HFFc6 (cell line): ENCODE data around the gene DPT. TPM values are rescaled to one million over a fixed set of nuclear protein-coding genes. Genes with fewer than 3 reads are reported as not detected.

ENCODE experiments used
- DNase-seq: peaks from one replicate; pipeline ENCODE4 v3.0.0-alpha.2; 2018
- H3K27ac Mint-ChIP-seq: 2 replicates; pipeline ENCODE4 v1.8.0; 2020; ENCODE audit warnings: mild to moderate bottlenecking, mixed read lengths
- H3K27me3 Mint-ChIP-seq: 2 replicates; pipeline ENCODE4 v1.8.0; 2021; ENCODE audit warnings: mild to moderate bottlenecking, moderate library complexity, mixed read lengths; ENCODE audit not compliant: insufficient read depth
- H3K36me3 Mint-ChIP-seq: 2 replicates; pipeline ENCODE4 v1.8.0; 2021; ENCODE audit warnings: low read depth, mixed read lengths
- H3K4me1 Mint-ChIP-seq: 2 replicates; pipeline ENCODE4 v1.8.0; 2020; ENCODE audit warnings: low read depth, mixed read lengths
- H3K4me3 Mint-ChIP-seq: 2 replicates; pipeline ENCODE4 v1.8.0; 2020; ENCODE audit warnings: mild to moderate bottlenecking, moderate library complexity, mixed read lengths
- H3K9me3 Mint-ChIP-seq: 2 replicates; pipeline ENCODE4 v1.8.0; 2020; ENCODE audit warnings: mild to moderate bottlenecking, mixed read lengths
- total RNA-seq, 6 experiments: library from RNA; stranded (reverse); fragmentation: NEBNext Ultra II Directional; extraction: Animal tissue kit (Norgen Biotek cat#: 25700); gene quantifications; 2 replicates in 1 of 6; 3 replicates in 5 of 6; pipeline ENCODE4 v1.2.3, GENCODE V29; 2021
- TF ChIP-seq, protein P1 (sequence below): fragments of 200-600 bp; sonication (generic); IDR thresholded peaks from 2 replicates; pipeline ENCODE4 v1.5.0; 2021; ENCODE audit warnings: antibody characterized with exemption, mild to moderate bottlenecking

Gene DPT
- total RNA-seq, 6 experiments from 2014 or later = not detected

DNA sequence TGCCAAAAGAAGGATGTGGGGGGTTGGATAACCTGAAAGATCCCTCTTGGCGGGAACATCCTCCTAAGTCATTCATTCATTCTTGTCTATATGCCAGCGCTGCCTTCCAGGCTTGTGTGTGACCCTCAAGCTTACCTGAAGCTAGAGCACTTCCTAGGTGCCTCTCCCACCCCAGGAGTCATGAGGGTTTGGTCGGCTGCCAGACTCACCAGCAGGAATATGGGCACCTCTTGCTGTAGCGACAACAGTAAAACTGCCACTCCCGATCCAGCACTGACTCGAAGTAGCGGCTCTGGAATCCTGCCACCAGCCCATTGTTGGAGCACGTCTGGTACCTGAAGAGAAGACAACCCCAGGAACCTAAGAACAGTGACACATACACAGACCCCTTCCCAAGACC, 15.0 kb downstream of the DPT start:
- peaks cover 21% of the 10 kb centered on the region for H3K27me3 Mint-ChIP-seq
- TF ChIP-seq, protein P1, sequence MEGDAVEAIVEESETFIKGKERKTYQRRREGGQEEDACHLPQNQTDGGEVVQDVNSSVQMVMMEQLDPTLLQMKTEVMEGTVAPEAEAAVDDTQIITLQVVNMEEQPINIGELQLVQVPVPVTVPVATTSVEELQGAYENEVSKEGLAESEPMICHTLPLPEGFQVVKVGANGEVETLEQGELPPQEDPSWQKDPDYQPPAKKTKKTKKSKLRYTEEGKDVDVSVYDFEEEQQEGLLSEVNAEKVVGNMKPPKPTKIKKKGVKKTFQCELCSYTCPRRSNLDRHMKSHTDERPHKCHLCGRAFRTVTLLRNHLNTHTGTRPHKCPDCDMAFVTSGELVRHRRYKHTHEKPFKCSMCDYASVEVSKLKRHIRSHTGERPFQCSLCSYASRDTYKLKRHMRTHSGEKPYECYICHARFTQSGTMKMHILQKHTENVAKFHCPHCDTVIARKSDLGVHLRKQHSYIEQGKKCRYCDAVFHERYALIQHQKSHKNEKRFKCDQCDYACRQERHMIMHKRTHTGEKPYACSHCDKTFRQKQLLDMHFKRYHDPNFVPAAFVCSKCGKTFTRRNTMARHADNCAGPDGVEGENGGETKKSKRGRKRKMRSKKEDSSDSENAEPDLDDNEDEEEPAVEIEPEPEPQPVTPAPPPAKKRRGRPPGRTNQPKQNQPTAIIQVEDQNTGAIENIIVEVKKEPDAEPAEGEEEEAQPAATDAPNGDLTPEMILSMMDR = no peak

DNA sequence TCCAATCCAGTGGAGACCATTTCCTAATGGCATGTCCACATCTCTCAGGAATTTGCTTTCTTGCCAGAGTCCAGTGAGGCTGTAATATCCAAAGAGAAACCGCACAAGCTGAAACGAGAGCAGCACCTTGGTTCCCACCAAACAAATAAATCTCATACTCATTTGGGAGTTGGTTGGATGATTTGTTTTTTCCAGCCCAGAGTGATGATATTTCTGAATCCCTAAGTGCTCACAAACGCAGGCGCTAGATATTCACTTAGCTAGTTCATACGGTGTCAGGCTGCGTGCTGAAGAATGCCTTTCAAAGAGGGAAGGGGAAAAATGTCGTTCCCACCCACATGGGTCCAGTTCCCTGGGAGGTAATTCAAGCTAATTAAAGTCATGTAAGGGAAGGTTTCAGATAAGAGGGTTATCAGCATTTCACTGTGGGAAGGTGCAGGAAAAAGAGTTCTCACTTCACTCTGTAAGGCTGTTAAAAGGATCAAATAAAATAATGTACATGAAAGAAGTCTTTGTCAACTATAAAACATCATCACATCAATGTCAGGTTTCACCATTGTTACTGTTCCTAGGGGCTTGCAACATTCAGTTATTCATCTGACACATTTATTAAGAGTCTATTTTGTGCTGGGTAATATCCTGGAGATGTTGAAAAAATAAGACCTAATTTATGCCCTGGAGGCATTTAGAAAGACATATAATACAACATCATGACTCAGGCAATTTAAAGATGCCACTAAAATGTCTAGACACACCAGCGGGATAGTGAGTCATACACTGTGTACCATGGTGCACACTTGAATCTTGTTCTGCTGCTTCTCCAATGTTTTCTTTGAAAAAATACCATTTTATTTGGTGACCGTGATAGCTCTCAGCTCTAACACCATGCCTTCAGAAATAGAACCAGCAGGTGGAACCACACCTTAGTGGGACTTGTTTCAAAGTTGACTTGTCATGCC, 19.3 kb downstream of the DPT start:
- TF ChIP-seq, protein P1 = no peak
- Mint-ChIP-seq H3K4me1 (peaks cover 21% of the 10 kb centered on the region), H3K9me3 (no peaks in the 10 kb centered on the region), H3K36me3 (no peaks in the 10 kb centered on the region), H3K27ac (peak overlapping the region; percentile 91), H3K27me3 (peaks cover 14% of the 10 kb centered on the region), H3K4me3 (peak overlapping the region; percentile 62)
- peak; percentile 93 for DNase-seq

More for the DNA sequence above, 15.0 kb downstream of the DPT start:
- peaks cover 14% of the 10 kb centered on the region for H3K4me1 Mint-ChIP-seq
- no peak overlapping the region for H3K4me3 Mint-ChIP-seq
- H3K27ac Mint-ChIP-seq = no peak overlapping the region
- no peaks in the 10 kb centered on the region for H3K36me3 Mint-ChIP-seq
- no peak for DNase-seq
- H3K9me3 Mint-ChIP-seq = no peaks in the 10 kb centered on the region

DNA sequence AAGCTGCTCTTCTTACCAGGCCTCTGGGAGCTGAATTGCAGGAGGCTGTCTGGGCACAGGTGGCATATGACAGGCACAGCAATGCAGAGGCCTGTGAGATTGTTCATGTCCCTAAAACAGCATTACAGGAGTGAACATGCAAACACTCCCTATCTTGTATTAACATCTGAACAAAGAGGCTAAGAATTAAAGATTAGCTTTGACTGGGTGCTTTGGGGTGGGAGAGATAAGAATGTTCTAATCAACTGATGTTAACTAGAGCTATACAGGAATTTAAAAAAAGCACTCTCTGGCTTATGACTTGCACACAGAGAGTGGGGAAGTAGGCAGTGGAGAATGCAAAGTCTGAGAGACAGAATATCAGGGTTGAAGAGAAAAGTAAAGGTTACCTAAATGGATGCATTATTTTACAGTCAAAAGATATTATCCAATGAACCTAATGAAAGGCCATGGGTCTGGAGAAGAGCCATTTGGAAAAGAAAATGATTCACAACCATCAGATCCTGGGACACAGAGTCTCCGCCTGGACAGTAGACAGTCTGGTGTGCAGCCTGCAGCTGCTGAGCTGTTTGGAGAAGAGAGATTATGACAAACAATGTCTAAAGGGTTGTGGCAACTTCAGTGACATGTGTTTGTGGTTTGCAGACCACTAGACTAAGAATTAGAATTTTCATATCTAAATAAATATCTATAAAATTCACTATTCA, 20.2 kb downstream of the DPT start:
- Mint-ChIP-seq H3K9me3 (no peaks in the 10 kb centered on the region), H3K4me1 (peaks cover 21% of the 10 kb centered on the region), H3K27ac (peak overlapping the region; percentile 35; the same call in 1 of the 2 replicates), H3K36me3 (no peaks in the 10 kb centered on the region), H3K4me3 (no peak overlapping the region; the same call in 1 of the 2 replicates), H3K27me3 (peaks cover 14% of the 10 kb centered on the region)
- TF ChIP-seq, protein P1 = no peak
- no peak for DNase-seq

DNA sequence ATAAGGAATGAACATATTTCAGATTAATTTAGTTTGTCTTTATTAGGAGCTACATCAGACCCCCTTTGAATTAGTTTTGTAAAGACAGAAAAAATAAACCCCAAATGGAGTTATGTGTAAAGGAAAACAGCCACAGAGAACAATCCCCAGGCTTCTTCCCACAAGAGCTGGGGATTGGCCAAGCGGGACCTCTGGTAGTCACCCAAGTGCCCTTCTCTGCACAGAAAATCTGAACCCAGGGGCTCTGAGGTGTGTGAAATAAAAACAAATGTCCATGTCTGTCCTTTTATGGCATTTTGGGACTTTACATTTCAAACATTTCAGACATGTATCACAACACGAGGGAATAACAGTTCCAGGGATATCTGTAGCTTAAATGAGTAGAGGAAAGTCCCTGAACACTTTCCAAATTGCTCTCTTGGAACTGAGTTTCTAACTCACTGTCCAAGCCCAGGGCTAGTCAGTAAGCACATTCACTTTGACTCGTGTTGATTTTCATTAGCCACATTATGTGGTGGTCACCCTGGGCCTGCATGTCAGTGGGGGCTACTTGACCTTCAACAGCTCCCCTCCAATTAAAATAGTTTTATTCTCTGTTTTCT, 22.5 kb downstream of the DPT start:
- Mint-ChIP-seq H3K27ac (no peak overlapping the region), H3K4me3 (no peak overlapping the region), H3K27me3 (peaks cover 12% of the 10 kb centered on the region), H3K4me1 (peaks cover 21% of the 10 kb centered on the region), H3K36me3 (no peaks in the 10 kb centered on the region), H3K9me3 (no peaks in the 10 kb centered on the region)
- TF ChIP-seq, protein P1 = no peak
- DNase-seq = no peak

DNA sequence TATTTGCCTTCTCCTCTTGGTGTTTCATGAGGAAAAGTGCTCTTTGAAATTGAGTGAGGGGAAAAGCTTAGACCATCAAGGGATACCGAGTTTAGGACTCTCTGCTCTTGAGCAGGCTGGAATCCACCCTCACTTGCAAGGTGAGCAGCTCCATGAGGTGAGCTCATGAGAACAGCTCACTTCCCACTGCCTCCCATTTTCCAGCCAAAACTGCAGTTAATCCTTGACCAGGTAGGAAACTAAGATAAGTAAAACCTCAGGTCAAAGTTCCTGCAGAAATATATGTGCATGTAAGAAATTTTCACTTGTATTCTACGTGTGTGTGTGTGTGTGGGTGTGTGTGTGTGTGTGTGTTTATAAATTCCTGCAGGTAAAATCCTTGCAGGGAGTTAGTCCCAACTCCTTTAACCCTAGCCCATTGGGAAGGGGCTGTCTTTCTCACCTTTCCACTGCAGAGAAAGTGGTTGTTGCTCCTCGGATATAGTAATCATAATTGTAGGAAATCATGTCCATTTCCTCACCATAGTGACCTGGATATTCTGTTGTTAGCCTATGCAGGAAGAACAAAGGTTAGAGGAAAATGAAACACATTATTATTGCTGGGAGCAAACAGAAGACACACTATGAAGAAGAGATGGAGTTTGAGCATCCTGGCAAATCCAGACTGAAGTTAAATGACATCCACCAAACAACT, 28.3 kb downstream of the DPT start:
- no peaks in the 10 kb centered on the region for H3K4me1 Mint-ChIP-seq
- H3K27ac Mint-ChIP-seq = no peak overlapping the region
- TF ChIP-seq, protein P1 = no peak
- no peak overlapping the region for H3K4me3 Mint-ChIP-seq
- H3K9me3 Mint-ChIP-seq = no peaks in the 10 kb centered on the region
- no peaks in the 10 kb centered on the region for H3K36me3 Mint-ChIP-seq
- H3K27me3 Mint-ChIP-seq = peaks cover 14% of the 10 kb centered on the region
- no peak for DNase-seq
